ENCODE results near the gene PLCB4. TPM values are rescaled to one million over a fixed set of nuclear protein-coding genes. Genes with fewer than 3 reads are reported as not detected.

PLCB4 gene
- total and polyA plus RNA-seq, 7 donors = 9.7 to 21.0 (median 12.4) TPM

- Histone ChIP-seq H3K27me3 (no peaks in the 10 kb centered on the region), H3K9me3 (no peaks in the 10 kb centered on the region), H3K27ac (no peak overlapping the region), H3K4me3 (no peak overlapping the region), H3K4me1 (peaks cover 0 to 14% (median 7%) of the 10 kb centered on the region in 4 donors), H3K36me3 (no peaks in the 10 kb centered on the region)
- TF ChIP-seq CTCF (IDR thresholded peaks at IDR 0.05) (no peak), EP300 (IDR thresholded peaks at IDR 0.05) (no peak), POLR2AphosphoS5 (IDR thresholded peaks at IDR 0.05) (no peak), POLR2A (IDR thresholded peaks at IDR 0.05) (no peak)
- WGBS, 2 donors = 89 to 97% methylated on average over 1 of the region's 1 CpG
- intact Hi-C loops (cut with DNase I) = loop anchor here (2.0 to 5.0 kb wide), 2 partner anchors 570 to 603 kb away; no protein-coding TSS in a partner anchor
- DNase-seq = no peak
Observed at GRCh38 chr20:9360431-9360830, 291.5 kb downstream of the PLCB4 start.

GRCh38 chr20:9363673-9364072 is 294.8 kb downstream of the PLCB4 start:
- 55 to 68% methylated on average over 2 of the region's 2 CpGs for WGBS, 2 donors
- peaks cover 0 to 14% (median 7%) of the 10 kb centered on the region in 4 donors for H3K4me1 ChIP-seq
- TF ChIP-seq POLR2AphosphoS5 (IDR thresholded peaks at IDR 0.05) (no peak), POLR2A (IDR thresholded peaks at IDR 0.05) (no peak), CTCF (IDR thresholded peaks at IDR 0.05) (no peak), EP300 (IDR thresholded peaks at IDR 0.05) (no peak)
- H3K4me3 ChIP-seq = no peak overlapping the region
- DNase-seq = no peak
- no peaks in the 10 kb centered on the region for H3K36me3 ChIP-seq
- intact Hi-C loops (cut with DNase I) = loop anchor here (5.0 kb wide), 1 partner anchor 606 kb away; no protein-coding TSS in a partner anchor
- no peak overlapping the region for H3K27ac ChIP-seq
- H3K27me3 ChIP-seq = no peaks in the 10 kb centered on the region
- H3K9me3 ChIP-seq = no peaks in the 10 kb centered on the region

- intact Hi-C loops (cut with DNase I) = no loop called here
- TF ChIP-seq EP300 (IDR thresholded peaks at IDR 0.05) (no peak), POLR2AphosphoS5 (IDR thresholded peaks at IDR 0.05) (no peak), CTCF (IDR thresholded peaks at IDR 0.05) (no peak)
- H3K9me3 ChIP-seq = no peaks in the 10 kb centered on the region
- H3K27me3 ChIP-seq = no peaks in the 10 kb centered on the region
- no peak overlapping the region for H3K27ac ChIP-seq
- no peak for DNase-seq
- H3K36me3 ChIP-seq = no peaks in the 10 kb centered on the region
- peaks cover 0 to 14% (median 7%) of the 10 kb centered on the region in 4 donors for H3K4me1 ChIP-seq
- H3K4me3 ChIP-seq = no peak overlapping the region
Observed at GRCh38 chr20:9367328-9367727, 298.4 kb downstream of the PLCB4 start.

- 75% methylated on average over 2 of the region's 2 CpGs for WGBS, 2 donors
- Histone ChIP-seq H3K27me3 (no peaks in the 10 kb centered on the region), H3K4me1 (peaks cover 0 to 12% (median 5%) of the 10 kb centered on the region in 4 donors), H3K4me3 (no peak overlapping the region), H3K27ac (no peak overlapping the region), H3K36me3 (no peaks in the 10 kb centered on the region), H3K9me3 (no peaks in the 10 kb centered on the region)
- no peak for DNase-seq
- intact Hi-C loops (cut with DNase I) = no loop called here
- no peak for TF ChIP-seq CTCF (IDR thresholded peaks at IDR 0.05)
- TF ChIP-seq EP300 (IDR thresholded peaks at IDR 0.05) = no peak
- no peak for TF ChIP-seq POLR2AphosphoS5 (IDR thresholded peaks at IDR 0.05)
- TF ChIP-seq POLR2A (IDR thresholded peaks at IDR 0.05) = no peak
Observed at GRCh38 chr20:9367746-9368145, 298.9 kb downstream of the PLCB4 start.

- Histone ChIP-seq H3K27me3 (no peaks in the 10 kb centered on the region), H3K9me3 (no peaks in the 10 kb centered on the region), H3K4me3 (no peak overlapping the region), H3K4me1 (peaks cover 0 to 12% (median 5%) of the 10 kb centered on the region in 4 donors), H3K27ac (no peak overlapping the region), H3K36me3 (no peaks in the 10 kb centered on the region)
- intact Hi-C loops (cut with DNase I) = no loop called here
- TF ChIP-seq POLR2A (IDR thresholded peaks at IDR 0.05) = no peak
- TF ChIP-seq EP300 (IDR thresholded peaks at IDR 0.05) = no peak
- TF ChIP-seq POLR2AphosphoS5 (IDR thresholded peaks at IDR 0.05) = no peak
- TF ChIP-seq CTCF (IDR thresholded peaks at IDR 0.05) = no peak
- WGBS, 2 donors = 85 to 89% methylated on average over 4 of the region's 4 CpGs
- DNase-seq = no peak
Observed at GRCh38 chr20:9368893-9369292, 300.0 kb downstream of the PLCB4 start.
